Liver (tissue), 3 donors: Measurements from ENCODE around the gene MUCL3.

Experiments used
- CTCF ChIP-seq: fragments of 150-350 bp; IDR thresholded peaks from 2 replicates; pipeline ENCODE4 v1.5.1; 2017; ENCODE audit warnings: improper control_type of control experiment, low read depth, low read length; ENCODE audit not compliant: missing input control
- EGR1 ChIP-seq, 2 donors: IDR thresholded peaks; 2 replicates each; pipeline ENCODE4 v1.6.1; 2016 to 2018; ENCODE audit warnings: antibody characterized with exemption in 2 of 2, low read depth in 2 of 2
- GABPA ChIP-seq, 2 donors: IDR thresholded peaks in 1 of 2; conservative IDR thresholded peaks in 1 of 2; 2 replicates each; pipeline ENCODE4 v1.6.1; 2016; ENCODE audit warnings: antibody characterized with exemption in 2 of 2, mild to moderate bottlenecking in 1 of 2, moderate library complexity in 1 of 2
- MAX ChIP-seq: IDR thresholded peaks from 2 replicates; pipeline ENCODE4 v1.6.1; 2016; ENCODE audit warnings: antibody characterized with exemption
- REST ChIP-seq: IDR thresholded peaks from 2 replicates; pipeline ENCODE4 v1.6.1; 2016; ENCODE audit warnings: antibody characterized with exemption, mild to moderate bottlenecking
- TAF1 ChIP-seq: conservative IDR thresholded peaks from 2 replicates; pipeline ENCODE4 v1.6.1; 2016; ENCODE audit warnings: antibody characterized with exemption, mild to moderate bottlenecking
- YY1 ChIP-seq: IDR thresholded peaks from 2 replicates; pipeline ENCODE4 v1.6.1; 2016; ENCODE audit warnings: antibody characterized with exemption, mild to moderate bottlenecking
- ZBTB33 ChIP-seq: IDR thresholded peaks from 2 replicates; pipeline ENCODE4 v1.6.1; 2016; ENCODE audit warnings: antibody characterized with exemption
- donor health status: healthy.
- donor health status: healthy.

GRCh38 chr6:30894935-30895334 lies 45.8 kb upstream of the MUCL3 start:
- no peak for TF ChIP-seq YY1
- no peak for TF ChIP-seq CTCF
- TF ChIP-seq ZBTB33 = no peak
- no peak for TF ChIP-seq REST
- TF ChIP-seq MAX = no peak
- TF ChIP-seq EGR1 (IDR thresholded peaks at IDR 0.05; ENCODE audit: low read depth in 2 of 2) = no peak
- TF ChIP-seq GABPA (IDR thresholded peaks at IDR 0.05 in 1 of 2, conservative IDR thresholded peaks at IDR 0.05 in 1 of 2) = no peak
- no peak for TF ChIP-seq TAF1
